GM12865 (cell line): Measurements from ENCODE around the gene DLG2.

Source experiments
- DNase-seq: peaks from one replicate; pipeline ENCODE4 v3.0.0; 2010; ENCODE audit warnings: low read depth
- H3K4me3 ChIP-seq: 2 replicates; pipeline ENCODE4 v1.5.1; 2011; ENCODE audit warnings: mild to moderate bottlenecking, low read depth, low read length, control low read depth
- CTCF ChIP-seq: IDR thresholded peaks from 2 replicates; pipeline ENCODE4 v1.5.1; 2011; ENCODE audit warnings: low read length, control low read depth, low read depth, inconsistent platforms; ENCODE audit not compliant: insufficient read depth; ENCODE audit errors: missing control alignments

Gene DLG2

GRCh38 chr11:83970061-83970671 is 1657.0 kb downstream of the DLG2 start:
- TF ChIP-seq CTCF: no peak
- DNase-seq: peak; percentile 71
- no peak overlapping the region for H3K4me3 ChIP-seq

GRCh38 chr11:83957038-83957900 is 1669.9 kb downstream of the DLG2 start:
- TF ChIP-seq CTCF: no peak
- DNase-seq: no peak
- H3K4me3 ChIP-seq: no peak overlapping the region

GRCh38 chr11:83956119-83956697 is 1670.9 kb downstream of the DLG2 start:
- TF ChIP-seq CTCF: no peak
- no peak overlapping the region for H3K4me3 ChIP-seq
- DNase-seq: peak; percentile 7

GRCh38 chr11:83954780-83955179 is 1672.4 kb downstream of the DLG2 start:
- H3K4me3 ChIP-seq: no peak overlapping the region
- no peak for TF ChIP-seq CTCF
- DNase-seq: no peak

GRCh38 chr11:83951521-83951920 is 1675.6 kb downstream of the DLG2 start:
- H3K4me3 ChIP-seq: no peak overlapping the region
- DNase-seq: no peak
- no peak for TF ChIP-seq CTCF

GRCh38 chr11:83948200-83948599 is 1678.9 kb downstream of the DLG2 start:
- no peak for DNase-seq
- no peak overlapping the region for H3K4me3 ChIP-seq

More at GRCh38 chr11:83948200-83948599, 1678.9 kb downstream of the DLG2 start:
- TF ChIP-seq CTCF: no peak
